ENCODE data around the gene RGS16. TPM values are rescaled to one million over a fixed set of nuclear protein-coding genes. Genes with fewer than 3 reads are reported as not detected.

The RGS16 gene
- total RNA-seq, 1 experiment from 2014 or later, result not detected

DNA sequence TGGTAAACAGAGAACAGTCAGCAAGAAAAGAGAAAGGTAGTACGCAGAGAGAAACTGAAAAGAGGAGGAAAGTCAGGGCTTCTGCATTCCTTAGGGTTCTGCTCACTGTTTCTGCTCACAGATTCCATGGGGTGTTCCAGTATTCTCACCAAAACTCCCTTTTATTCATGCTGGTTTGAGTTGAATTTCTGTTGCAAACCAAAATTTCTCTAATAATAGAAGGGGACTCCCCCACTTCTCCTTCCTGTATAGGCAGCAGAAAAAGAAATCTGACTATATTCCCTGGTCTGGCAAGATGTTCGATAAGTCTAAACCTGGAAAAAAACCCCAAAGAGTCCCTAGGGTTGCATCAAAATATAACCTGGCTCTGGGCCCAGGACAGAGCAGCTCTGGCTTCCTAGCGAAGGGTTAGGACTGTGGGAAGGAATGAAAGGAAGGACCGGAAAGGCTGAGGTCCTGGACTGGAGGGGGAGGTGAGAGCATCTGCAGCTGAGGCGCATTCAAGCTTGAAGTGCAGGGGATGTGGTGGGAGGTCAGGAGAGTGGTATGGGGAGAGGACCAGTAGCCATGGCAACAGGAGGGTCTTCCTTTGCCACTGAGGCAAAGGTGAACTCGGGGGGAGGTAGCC lies 18.8 kb upstream of the RGS16 start:
- H2AFZ ChIP-seq, result no peak overlapping the region
- DNase-seq, result no peak
- no peak overlapping the region for H3K4me3 ChIP-seq
- POLR2A ChIA-PET (ENCODE audit: unreplicated experiment), result no interaction called here
- TF ChIP-seq, protein P1, sequence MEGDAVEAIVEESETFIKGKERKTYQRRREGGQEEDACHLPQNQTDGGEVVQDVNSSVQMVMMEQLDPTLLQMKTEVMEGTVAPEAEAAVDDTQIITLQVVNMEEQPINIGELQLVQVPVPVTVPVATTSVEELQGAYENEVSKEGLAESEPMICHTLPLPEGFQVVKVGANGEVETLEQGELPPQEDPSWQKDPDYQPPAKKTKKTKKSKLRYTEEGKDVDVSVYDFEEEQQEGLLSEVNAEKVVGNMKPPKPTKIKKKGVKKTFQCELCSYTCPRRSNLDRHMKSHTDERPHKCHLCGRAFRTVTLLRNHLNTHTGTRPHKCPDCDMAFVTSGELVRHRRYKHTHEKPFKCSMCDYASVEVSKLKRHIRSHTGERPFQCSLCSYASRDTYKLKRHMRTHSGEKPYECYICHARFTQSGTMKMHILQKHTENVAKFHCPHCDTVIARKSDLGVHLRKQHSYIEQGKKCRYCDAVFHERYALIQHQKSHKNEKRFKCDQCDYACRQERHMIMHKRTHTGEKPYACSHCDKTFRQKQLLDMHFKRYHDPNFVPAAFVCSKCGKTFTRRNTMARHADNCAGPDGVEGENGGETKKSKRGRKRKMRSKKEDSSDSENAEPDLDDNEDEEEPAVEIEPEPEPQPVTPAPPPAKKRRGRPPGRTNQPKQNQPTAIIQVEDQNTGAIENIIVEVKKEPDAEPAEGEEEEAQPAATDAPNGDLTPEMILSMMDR (conservative IDR thresholded peaks at IDR 0.05), result no peak
- TF ChIP-seq EZH2 (IDR thresholded peaks at IDR 0.05; ENCODE audit: low read depth), result no peak
- H3K27ac ChIP-seq, result no peak overlapping the region
- H3K27me3 ChIP-seq (ENCODE audit: insufficient read depth, low read depth), result no peaks in the 10 kb centered on the region
- no peaks in the 10 kb centered on the region for H3K79me2 ChIP-seq (ENCODE audit: low read depth)
- CTCF ChIA-PET, result no interaction called here
- H3K4me1 ChIP-seq (replicated peaks; ENCODE audit: insufficient read depth), result peaks cover 34% of the 10 kb centered on the region
- no peaks in the 10 kb centered on the region for H3K9me3 ChIP-seq (ENCODE audit: insufficient read depth, low read depth)
- no peaks in the 10 kb centered on the region; the same call in 1 of the 2 replicates for H3F3A ChIP-seq (ENCODE audit: insufficient read depth, low read depth)
- H4K20me1 ChIP-seq (ENCODE audit: insufficient read depth), result no peaks in the 10 kb centered on the region
- H3K36me3 ChIP-seq (ENCODE audit: low read depth), result no peaks in the 10 kb centered on the region
- intact Hi-C loops (cut with micrococcal nuclease; ENCODE audit: unreplicated experiment), result no loop called here
- no peaks in the 10 kb centered on the region for H3K9me2 ChIP-seq (ENCODE audit: insufficient read depth)
- no TSS peak for BruUV-seq (replicated peaks)
- no peak overlapping the region for H3K4me2 ChIP-seq

DNA sequence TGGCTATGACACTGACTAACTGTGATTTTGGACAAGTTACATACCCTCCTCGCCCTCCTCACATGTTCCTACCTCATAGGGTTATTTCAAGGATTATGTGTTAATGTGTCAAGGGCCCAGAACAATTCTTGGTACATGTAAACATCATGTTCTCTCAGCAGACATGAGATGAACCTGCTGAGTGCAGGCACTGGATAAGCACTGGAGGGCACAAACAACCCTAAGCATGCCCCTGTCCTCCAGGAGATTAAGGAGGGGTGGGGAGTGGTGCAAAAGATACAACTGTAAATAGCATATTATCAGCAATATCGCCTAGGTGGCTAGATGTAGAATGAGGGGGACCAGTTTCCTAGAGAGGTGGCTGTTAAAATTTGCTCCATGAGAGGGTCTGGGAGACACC lies 17.7 kb upstream of the RGS16 start:
- H2AFZ ChIP-seq, result no peak overlapping the region
- no peaks in the 10 kb centered on the region; the same call in 1 of the 2 replicates for H3F3A ChIP-seq (ENCODE audit: insufficient read depth, low read depth)
- H3K27me3 ChIP-seq (ENCODE audit: insufficient read depth, low read depth), result no peaks in the 10 kb centered on the region
- H3K79me2 ChIP-seq (ENCODE audit: low read depth), result no peaks in the 10 kb centered on the region
- TF ChIP-seq EZH2 (IDR thresholded peaks at IDR 0.05; ENCODE audit: low read depth), result no peak
- TF ChIP-seq, protein P1 (conservative IDR thresholded peaks at IDR 0.05), result no peak
- H4K20me1 ChIP-seq (ENCODE audit: insufficient read depth), result no peaks in the 10 kb centered on the region
- CTCF ChIA-PET, result no interaction called here
- POLR2A ChIA-PET (ENCODE audit: unreplicated experiment), result no interaction called here
- intact Hi-C loops (cut with micrococcal nuclease; ENCODE audit: unreplicated experiment), result no loop called here
- H3K4me2 ChIP-seq, result no peak overlapping the region
- no TSS peak for BruUV-seq (replicated peaks)
- no peak overlapping the region for H3K27ac ChIP-seq
- H3K9me2 ChIP-seq (ENCODE audit: insufficient read depth), result no peaks in the 10 kb centered on the region
- H3K36me3 ChIP-seq (ENCODE audit: low read depth), result no peaks in the 10 kb centered on the region
- no peaks in the 10 kb centered on the region for H3K9me3 ChIP-seq (ENCODE audit: insufficient read depth, low read depth)
- peaks cover 45% of the 10 kb centered on the region for H3K4me1 ChIP-seq (replicated peaks; ENCODE audit: insufficient read depth)
- H3K4me3 ChIP-seq, result no peak overlapping the region
- DNase-seq, result no peak

GRCh38 chr1:182620924-182621585 lies 16.9 kb upstream of the RGS16 start:
- intact Hi-C loops (cut with micrococcal nuclease; ENCODE audit: unreplicated experiment), result no loop called here
- H3K4me1 ChIP-seq (replicated peaks; ENCODE audit: insufficient read depth), result peaks cover 45% of the 10 kb centered on the region

More at GRCh38 chr1:182620924-182621585, 16.9 kb upstream of the RGS16 start:
- Histone ChIP-seq H3F3A (ENCODE audit: insufficient read depth, low read depth) (no peaks in the 10 kb centered on the region; the same call in 1 of the 2 replicates), H3K4me3 (no peak overlapping the region), H3K79me2 (ENCODE audit: low read depth) (no peaks in the 10 kb centered on the region), H3K27me3 (ENCODE audit: insufficient read depth, low read depth) (no peaks in the 10 kb centered on the region), H3K27ac (no peak overlapping the region), H3K9me3 (ENCODE audit: insufficient read depth, low read depth) (no peaks in the 10 kb centered on the region), H3K36me3 (ENCODE audit: low read depth) (no peaks in the 10 kb centered on the region), H3K4me2 (no peak overlapping the region), H3K9me2 (ENCODE audit: insufficient read depth) (no peaks in the 10 kb centered on the region), H4K20me1 (ENCODE audit: insufficient read depth) (no peaks in the 10 kb centered on the region), H2AFZ (no peak overlapping the region)
- no peak for DNase-seq
- ChIA-PET CTCF (interaction anchor here (1.1 kb wide), 1 partner anchor 512 kb away, joined by 3 read pairs; no protein-coding TSS in a partner anchor), POLR2A (ENCODE audit: unreplicated experiment) (no interaction called here)
- no TSS peak for BruUV-seq (replicated peaks)
- no peak for TF ChIP-seq EZH2 (IDR thresholded peaks at IDR 0.05; ENCODE audit: low read depth)
- TF ChIP-seq, protein P1 (conservative IDR thresholded peaks at IDR 0.05), result no peak
